HG03280 (cell line): Measurements from ENCODE around the gene SHANK1.
A peak's percentile ranks its signal among the peaks of the same experiment; 100 is the strongest.

Experiments used
- ATAC-seq: cut with Tn5 transposase; IDR thresholded peaks from one replicate; pipeline ENCODE4 v1.9.1; 2021; ENCODE audit warnings: mild to moderate bottlenecking, moderate library complexity; ENCODE audit not compliant: unreplicated experiment

SHANK1 gene

DNA sequence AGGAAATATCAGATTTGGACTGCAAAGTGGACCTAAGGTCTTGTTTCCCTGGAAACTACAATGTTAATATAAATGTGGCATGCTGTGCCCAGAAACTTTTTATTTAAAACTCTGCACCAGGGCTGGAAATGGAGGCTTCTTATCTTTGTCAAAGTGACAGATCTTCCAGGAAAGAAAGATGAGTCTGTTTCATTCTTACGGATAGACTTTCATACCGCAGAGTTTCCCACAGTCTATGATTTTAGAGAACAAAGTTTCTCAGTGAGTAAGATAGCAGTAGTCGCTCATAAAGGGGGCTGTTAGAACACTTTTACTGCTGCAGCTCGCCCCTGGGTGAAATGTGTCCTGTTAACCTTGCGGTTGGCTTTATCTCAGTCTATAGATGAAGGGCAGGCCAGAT is 10.3 kb upstream of the SHANK1 start:
- no peak for ATAC-seq

DNA sequence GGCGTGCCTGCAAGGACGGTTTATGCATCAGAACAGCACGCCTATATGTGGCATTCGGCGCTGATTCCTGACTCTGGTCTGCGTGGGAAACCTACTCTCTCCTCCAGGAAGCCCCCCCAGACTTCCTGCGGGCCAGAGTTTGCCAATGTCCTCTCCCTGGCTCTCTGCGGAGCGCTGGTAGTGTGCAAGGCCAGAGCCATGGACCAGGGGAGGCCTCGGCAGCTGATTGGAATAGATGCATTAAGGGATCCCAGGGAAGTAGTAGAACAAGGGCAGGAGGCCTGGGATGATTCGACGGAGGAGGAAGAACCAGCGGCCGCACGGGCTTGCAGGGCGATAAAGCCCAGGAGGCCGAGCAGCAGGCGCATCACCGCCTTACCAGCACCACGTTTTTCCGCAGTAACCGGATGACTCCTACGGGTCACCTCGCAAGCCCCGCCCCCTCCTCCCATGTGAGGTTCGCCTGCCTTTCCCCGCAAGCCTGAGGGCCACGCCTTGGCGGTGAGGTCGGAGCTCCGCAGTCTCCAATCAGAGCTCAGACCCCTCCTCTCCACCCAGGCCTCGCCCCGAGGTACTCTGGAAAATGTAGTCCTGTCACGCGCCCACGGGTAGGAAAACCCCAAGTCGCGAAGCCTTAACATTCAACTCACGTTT is 8.6 kb upstream of the SHANK1 start:
- no peak for ATAC-seq

DNA sequence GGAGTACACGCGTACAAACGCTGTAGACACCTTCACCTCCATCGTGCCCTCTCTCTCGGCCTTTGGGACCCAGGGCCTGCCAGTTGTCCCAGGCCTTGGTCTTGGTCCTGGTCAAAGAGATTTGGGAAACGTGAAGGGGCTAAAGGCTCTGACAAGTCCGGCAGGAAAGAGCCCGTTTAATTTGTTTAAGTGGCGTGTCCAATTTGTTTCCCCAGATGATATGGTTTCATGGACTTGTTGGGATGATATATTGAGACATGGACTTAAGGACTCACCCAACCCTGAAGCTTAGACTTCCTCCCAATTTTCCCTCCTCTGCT is 6.3 kb upstream of the SHANK1 start:
- no peak for ATAC-seq

DNA sequence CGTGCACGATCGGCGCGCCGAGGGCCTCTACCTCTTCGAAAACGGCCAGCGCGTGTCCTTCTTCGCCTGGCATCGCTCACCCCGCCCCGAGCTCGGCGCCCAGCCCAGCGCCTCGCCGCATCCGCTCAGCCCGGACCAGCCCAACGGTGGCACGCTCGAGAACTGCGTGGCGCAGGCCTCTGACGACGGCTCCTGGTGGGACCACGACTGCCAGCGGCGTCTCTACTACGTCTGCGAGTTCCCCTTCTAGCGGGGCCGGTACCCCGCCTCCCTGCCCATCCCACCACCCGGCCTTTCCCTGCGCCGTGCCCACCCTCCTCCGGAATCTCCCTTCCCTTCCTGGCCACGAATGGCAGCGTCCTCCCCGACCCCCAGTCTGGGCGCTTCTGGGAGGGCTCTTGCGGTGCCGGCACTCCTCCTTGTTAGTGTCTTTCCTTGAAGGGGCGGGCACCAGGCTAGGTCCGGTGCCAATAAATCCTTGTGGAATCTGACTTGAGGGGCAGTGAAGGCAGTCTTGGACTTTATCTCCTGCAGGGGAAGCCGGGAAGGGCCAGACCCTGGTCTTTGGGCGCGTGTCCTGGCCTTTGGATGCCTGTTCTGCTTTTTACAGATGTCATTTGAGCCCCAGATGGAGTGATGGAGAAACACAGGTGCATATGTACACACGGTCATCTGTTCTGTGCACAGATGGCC is 5.8 kb upstream of the SHANK1 start:
- no peak for ATAC-seq

DNA sequence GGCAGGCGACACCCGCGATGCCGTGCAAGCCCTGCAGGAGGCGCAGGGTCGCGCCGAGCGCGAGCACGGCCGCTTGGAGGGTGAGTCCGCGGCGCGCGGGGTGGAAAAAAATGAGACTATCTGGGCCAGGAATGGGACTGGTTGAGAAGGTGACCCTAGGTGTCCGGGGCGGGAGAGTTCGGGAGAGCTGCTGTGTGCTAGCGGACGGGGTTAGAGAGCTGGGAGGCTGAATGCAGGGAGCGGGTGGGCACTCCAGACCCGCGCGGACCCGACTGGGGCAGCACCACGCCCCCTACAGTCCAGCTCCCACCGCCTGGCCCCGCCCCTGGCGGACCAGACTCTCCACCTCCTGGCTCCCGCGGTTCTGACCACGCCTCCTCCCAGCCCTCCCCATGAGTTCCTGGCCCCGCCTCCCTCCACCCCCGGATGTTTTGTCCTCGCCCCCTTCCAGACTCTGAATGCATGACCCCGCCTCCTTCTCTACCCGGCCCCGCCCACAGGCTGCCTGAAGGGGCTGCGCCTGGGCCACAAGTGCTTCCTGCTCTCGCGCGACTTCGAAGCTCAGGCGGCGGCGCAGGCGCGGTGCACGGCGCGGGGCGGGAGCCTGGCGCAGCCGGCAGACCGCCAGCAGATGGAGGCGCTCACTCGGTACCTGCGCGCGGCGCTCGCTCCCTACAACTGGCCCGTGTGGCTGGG is 5.1 kb upstream of the SHANK1 start:
- ATAC-seq = peak; percentile 85

DNA sequence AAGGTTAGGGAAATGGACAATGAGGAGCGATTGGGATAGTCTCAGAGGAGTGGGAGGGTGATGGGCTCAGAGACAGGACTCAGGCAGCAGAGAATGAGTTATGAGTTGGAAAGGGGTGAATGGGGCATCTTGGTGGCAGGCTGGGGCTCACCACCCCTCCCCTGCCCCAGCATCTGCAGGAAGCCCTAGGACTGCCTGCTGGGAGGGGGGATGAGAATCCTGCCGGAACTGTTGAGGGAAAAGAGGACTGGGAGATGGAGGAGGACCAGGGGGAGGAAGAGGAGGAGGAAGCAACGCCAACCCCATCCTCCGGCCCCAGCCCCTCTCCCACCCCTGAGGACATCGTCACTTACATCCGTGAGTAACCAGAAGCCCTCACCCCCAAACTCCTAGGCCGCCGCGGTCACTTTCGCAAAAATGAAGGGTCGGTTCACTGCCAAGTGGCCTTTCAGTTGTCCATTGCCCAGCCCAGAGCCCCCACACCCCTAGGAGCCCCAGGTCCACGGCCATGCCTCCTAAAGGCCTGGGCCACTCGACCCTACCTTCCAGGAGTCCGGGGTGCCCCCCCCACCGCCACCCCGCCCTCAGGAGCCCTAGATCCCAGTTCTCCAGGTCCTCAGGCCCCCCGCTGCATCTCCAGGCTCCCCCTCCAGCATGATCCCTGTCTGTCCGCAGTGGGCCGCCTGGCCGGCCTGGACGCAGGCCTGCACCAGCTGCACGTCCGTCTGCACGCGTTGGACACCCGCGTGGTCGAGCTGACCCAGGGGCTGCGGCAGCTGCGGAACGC is 4.3 kb upstream of the SHANK1 start:
- no peak for ATAC-seq

DNA sequence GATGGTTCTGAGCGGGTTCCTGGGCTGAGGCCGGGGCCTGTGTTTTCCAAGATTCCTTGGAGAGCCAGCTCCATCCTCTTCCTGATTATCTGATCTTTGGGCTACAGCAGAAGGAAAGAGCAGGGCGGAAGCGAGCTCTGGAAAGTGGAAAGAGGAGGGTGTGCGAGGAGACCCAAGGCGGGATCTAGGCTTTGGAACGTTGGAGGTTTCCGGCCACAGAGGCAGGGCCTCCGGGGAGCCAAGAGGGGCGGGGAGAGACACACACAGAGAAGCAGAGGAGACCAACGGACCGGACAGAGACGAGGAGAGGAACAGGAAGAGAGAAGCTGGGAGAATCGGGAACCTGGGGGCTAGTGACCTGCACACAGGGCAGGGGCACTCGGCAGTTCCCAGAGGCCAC is 3.5 kb upstream of the SHANK1 start, which contains the start of gene CLEC11A:
Gene CLEC11A, plus strand, starts transcription at position 296 of the 400 bp plus-strand sequence. CDS start 162 bp downstream, outside the sequence.
- no peak for ATAC-seq

DNA sequence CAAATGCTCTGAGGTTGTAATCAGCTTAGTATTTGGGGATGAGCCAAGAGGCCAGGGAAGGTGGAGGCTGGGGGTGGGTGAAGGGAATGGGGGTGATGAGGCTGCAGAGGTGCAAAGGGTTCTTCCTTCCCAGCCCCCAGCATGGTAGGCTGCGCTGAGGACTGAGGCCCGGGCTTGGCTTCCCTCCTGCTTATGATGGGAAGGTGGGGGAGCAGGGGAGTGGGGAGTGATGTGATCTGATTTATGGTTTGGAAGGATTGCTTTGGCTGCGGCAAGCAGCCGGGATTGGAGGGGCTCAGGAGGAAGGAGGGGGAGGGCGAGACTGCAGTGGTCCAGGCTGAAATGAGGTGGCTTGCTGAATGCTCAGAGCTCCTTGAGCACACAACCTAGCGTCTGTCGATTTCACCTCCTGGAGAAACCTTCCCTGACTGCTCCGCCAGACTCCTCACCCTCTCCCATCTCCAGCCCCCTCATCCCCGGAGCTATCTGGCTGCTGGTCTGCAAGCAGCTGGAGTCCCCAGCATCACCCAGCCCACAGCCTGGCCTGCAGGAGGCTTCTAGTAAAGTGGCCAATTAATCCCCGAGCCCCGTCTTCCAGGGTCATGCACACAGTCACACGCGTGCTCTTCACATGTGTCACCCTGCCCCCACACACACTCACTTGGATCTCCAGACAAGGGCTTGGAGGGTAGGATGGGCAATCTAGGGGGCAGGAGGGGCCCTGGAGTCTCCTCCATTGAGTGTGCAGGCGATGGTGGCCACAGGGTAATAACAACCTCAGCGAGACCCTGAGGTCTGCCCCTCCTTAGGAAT is 2.8 kb upstream of the SHANK1 start:
- no peak for ATAC-seq

DNA sequence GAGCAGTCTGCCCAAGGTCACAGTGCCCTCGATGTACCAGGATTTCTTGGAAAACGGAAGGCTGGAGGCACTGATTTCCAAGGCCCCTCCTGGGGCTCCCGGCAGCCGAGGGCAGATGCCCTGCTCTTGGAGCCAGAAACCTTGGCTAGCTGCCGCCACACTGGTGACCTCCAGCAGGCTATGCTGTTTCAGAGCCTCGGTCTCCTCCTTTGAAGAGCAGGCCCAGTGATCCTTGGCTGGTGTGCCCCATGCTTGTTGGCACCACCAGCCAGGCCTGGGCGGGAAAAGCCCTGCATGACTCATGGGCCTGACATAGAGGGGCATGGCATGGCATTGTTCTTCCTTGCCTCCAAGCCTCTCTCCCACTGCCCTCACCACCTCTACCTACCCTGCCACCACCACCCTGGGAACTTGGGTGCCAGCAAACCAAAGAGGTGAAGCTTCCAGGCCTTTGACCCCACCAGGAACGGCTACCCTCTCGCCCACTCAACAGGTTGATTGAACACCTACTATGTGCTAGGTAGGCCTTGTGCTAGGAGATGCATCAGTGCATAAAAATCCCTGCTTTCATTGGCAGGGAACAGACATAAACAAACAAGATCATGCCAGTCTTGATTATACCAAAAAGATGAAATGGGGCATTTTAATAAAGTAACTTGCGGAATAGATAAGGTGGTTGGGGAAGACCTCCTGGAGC is 2.0 kb upstream of the SHANK1 start:
- no peak for ATAC-seq

DNA sequence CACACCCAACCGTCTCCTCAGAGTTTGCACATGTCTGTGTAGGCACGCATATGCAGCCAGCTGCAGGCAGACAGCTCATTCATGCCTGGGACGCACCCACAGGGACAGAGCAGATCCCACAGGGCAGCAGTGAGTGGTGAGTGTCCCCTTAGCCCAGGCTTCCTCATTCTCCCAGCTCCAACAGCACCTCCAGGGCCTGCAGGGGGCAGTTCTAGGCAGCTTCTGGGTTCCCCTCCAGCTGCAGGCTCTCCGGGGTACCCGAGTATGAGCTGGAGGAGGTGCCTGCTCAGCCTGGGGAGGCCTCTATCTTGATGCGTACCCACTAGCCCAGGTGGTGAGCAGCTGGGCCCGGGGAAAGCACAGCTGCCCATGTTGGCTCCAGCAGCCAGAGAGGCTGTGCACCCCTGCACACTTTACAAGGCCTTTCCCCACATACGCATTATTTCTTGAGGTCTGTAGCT is 1.3 kb upstream of the SHANK1 start:
- ATAC-seq = no peak

DNA sequence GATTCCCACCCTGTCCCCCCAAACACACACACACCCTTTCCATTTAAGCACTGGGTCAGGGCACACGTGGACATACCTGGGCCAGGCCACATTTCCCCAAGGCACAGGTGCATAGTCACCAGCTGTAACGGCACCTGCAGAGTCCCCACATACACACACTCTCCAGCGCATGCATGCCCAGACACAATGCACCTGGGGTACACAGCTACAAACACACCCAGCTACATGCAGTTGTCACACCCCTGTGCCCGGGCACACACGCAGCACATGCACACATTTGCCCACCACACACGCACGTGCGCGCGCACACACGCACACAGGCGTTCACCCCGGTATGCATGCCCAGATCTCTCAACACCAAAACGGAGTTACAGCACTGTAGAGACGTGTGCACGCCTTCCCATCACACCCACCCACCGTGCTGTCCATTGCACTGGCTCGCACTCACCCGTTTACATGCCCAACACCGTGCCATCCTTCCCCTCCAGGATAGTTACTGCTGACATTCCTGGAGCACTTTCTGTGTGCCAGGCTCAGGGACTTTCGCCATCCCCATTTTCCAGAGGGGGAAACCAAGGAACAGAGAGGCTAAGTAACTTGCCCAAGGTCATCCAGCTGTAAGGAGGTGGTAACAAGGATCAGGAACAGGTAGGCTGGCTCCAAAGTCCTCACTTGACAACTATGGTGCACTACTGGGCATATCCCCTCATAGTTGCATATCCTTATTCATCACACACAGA is 749 bp upstream of the SHANK1 start:
- ATAC-seq = no peak

DNA sequence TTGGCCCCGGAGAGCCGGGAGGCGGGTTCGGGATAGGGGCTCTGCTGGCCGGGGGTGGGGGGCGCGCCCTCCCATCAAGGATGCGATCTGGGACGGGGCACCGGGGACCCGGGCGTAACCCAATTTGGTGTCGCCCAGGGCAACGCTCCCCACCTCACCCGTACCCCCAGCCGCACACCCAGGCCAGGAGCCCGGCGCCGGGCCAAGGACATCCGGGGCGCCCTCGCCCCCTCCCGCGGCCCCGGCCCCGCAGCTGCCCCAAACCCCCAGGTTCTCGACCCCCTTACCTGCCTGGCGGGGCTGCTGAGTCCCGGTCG is 525 bp downstream of the SHANK1 start:
- ATAC-seq = no peak

DNA sequence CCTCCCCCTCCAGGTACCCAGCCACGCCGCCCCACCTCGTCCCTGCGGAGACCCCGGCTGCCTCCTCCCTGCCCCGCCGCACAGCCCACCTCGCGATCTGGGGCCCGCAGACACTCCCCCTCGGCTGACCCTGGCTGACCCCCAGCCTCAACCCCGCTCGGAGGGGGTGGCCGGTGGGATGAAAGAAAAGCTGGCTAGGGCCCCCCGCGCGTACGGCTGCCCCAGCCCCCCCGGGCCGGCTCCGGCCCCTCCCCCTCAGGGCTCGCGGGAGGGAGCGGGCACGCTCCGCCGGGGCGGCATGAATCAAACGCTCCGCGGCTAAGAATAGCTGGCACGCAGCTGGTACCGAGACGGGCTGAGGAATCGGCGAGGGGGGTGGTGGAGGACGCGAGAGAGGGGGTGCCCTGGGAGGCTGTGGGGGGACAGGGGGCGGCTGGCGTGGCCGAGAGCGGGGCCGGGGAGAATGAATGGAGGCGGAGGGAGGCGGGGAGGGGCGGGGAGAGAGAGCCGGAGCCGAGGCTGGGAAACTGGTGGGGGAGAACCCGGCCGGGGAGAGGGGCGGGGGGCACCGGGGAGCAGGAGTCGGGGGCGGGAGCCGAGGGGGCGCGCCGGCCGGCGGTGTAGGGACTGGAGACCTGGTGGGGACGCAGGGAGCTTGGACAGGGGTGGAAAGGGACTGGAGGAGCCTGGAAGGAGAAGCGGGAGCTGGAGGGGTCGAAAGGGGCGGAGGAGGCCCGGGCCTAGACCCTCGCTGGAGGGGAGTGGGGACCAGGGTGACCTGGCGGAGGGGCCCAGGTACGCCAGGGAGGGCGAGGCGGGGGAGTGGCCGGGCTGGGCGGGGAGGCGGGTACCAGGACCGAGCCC is 1.1 kb downstream of the SHANK1 start:
- ATAC-seq = no peak

DNA sequence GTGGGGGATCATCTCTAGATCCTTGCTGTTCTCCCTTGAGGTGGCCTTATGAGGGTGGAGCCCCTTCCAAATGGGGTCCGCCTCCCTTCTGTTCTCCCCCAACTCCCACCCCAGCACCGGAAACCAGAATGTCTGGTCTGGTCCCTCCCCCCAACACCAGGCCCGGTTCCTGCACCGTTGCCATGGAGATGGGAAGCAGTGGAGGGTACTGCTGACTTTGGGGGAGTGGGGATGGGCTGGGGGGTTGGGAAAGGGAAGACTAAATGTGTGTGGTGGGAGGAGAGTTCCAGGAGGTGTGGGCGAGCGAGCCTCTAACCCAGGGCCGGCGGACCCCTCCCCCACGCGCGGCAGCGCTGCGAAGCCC is 1.7 kb downstream of the SHANK1 start:
- no peak for ATAC-seq

DNA sequence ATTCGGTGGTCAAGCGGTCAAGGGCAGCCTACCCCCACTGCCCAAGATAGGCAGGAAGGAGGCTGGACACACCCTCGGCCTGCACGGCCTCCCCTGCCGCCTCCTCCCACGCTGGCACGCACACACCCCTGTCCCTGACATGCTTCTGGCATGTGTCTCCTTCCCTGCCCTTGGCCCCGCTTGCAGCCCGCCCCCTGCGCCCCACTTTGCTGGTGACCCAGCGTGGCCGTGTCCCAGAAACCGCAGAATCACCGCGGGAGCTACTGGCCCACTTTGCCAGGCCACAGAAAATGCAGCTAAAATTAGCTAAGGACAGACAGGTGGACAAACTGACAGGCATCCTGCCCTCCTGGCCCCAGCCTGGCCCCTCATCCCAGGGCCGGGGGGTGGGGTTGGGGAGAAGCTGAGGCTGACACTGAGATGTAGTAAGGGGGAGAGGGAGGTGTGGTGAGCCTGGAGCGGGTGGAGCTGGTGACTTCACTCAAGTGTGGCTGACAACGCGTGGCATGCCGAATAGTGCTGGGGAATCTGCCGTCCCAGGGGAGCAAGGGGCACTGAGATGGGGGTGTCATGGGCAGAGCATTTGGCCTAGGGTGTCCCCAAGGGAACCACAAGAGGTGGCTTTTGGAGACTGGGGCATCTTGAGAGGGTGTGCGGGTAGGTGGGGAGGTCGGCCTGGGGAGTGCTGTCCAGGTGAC is 2.4 kb downstream of the SHANK1 start:
- no peak for ATAC-seq

DNA sequence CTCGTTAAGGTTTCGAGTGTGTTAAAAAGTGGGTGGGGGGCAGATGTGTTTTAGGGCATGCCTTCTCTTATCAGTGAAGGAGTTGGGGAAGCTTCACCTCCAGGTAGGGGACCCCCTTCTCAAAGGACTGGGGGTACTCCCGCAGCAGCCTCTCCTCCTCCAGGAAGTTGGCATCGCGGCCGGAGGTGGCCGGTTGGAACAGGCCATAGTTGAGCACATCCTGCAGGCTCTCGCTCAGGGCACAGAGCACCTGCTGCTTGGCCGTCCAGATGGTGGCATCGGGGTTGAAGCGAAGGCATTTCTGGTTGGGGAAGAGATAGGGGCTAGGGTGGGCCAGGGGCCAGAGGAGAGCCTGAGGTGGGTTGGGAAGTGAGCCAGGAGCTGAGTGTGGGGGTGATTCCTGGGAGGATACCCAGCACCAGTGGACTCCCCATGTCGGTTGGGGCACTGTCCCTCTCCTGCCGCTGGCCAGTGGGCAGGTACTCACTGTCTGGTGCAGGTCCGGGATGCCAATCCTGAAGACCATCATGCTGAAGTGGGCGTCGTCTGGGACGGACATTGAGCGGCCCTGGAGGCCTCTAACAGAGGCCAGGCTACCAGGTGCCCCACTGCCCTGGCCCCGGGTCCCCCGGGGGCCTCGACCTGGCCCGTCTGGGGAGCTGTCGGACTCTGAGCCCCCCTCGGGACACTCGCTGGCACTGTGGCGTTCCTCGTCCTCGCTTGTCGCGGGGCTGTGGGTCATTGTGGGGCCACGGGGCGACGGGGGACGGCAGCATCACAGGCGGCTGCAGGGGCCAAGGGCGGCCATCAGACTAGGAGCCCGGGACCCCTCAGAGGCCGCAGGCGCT is 3.2 kb downstream of the SHANK1 start:
- no peak for ATAC-seq
